GM12801 (cell line): ENCODE measurements around the gene POLA2.

ENCODE experiments used
- CTCF ChIP-seq: IDR thresholded peaks from one replicate; pipeline ENCODE4 v1.5.1; 2011; ENCODE audit warnings: control low read depth; ENCODE audit not compliant: insufficient read length; ENCODE audit errors: extremely low read depth

Gene POLA2

GRCh38 chr11:65315204-65315865, 53.6 kb downstream of the POLA2 start:
- TF ChIP-seq CTCF = no peak

GRCh38 chr11:65315866-65316226, 54.1 kb downstream of the POLA2 start:
- no peak for TF ChIP-seq CTCF

- no peak for TF ChIP-seq CTCF
These were observed 54.7 kb downstream of the POLA2 start for GRCh38 chr11:65316227-65317024.

GRCh38 chr11:65317025-65317786, 55.4 kb downstream of the POLA2 start:
- TF ChIP-seq CTCF = no peak

- no peak for TF ChIP-seq CTCF
These were observed 58.8 kb downstream of the POLA2 start for GRCh38 chr11:65320386-65321075.

GRCh38 chr11:65321076-65321475, 59.3 kb downstream of the POLA2 start:
- TF ChIP-seq CTCF = no peak
